PC-3 (cell line): ENCODE measurements around the gene CADM4. TPM values are rescaled to one million over a fixed set of nuclear protein-coding genes. Genes with fewer than 3 reads are reported as not detected.
A peak's percentile ranks its signal among the peaks of the same experiment; 100 is the strongest.

ENCODE experiments used
- ATAC-seq: fragments of 200-7000 bp; cut with Tn5 transposase; 2 replicates; pipeline ENCODE4 v1.9.1; 2020; ENCODE audit warnings: mild to moderate bottlenecking, moderate library complexity
- BruUV-seq: library from RNA; stranded (reverse); fragments of 400-500 nt; replicated peaks from 2 replicates; lab custom pipeline; 2021; lab: Mats Ljungman, UMichigan
- CTCF ChIA-PET: fragments of 300-600 bp; sonication (Branson Sonifier 250); formaldehyde crosslinking; loops from one replicate; lab custom pipeline; 2022; ENCODE audit warnings: antibody characterized with exemption; lab: Charles Lee
- POLR2A ChIA-PET: fragments of 300-600 bp; sonication (Branson Sonifier 250); formaldehyde crosslinking; loops from one replicate; lab custom pipeline; 2022; ENCODE audit warnings: antibody characterized with exemption; ENCODE audit not compliant: unreplicated experiment; lab: Charles Lee
- DNase-seq: peaks from one replicate; pipeline ENCODE4 v3.0.0-alpha.2; 2015
- H2AFZ ChIP-seq: fragments of 300-600 bp; sonication (generic); 2 replicates; pipeline ENCODE4 v1.6.0; 2016; ENCODE audit warnings: antibody characterized with exemption, low read length
- H3F3A ChIP-seq: fragments of 300-600 bp; sonication (generic); one replicate; pipeline ENCODE4 v1.6.0; 2017; ENCODE audit warnings: antibody characterized with exemption, low read length, control low read depth, mild to moderate bottlenecking; ENCODE audit not compliant: unreplicated experiment
- H3K27ac ChIP-seq: fragments of 300-600 bp; sonication (generic); 2 replicates; pipeline ENCODE4 v1.5.1; 2016; ENCODE audit warnings: mild to moderate bottlenecking, low read length
- H3K27me3 ChIP-seq: fragments of 300-600 bp; sonication (generic); 2 replicates; pipeline ENCODE4 v1.6.1; 2016; ENCODE audit warnings: low read length, mixed read lengths
- H3K36me3 ChIP-seq: fragments of 300-600 bp; sonication (generic); 2 replicates; pipeline ENCODE4 v1.6.1; 2016; ENCODE audit warnings: low read depth, mixed run types, low read length, mixed read lengths
- H3K4me1 ChIP-seq: fragments of 300-600 bp; sonication (generic); 2 replicates; pipeline ENCODE4 v1.5.1; 2016; ENCODE audit warnings: low read length; ENCODE audit not compliant: insufficient read depth
- H3K4me2 ChIP-seq: fragments of 300-600 bp; sonication (generic); 2 replicates; pipeline ENCODE4 v1.6.0; 2016; ENCODE audit warnings: low read length
- H3K4me3 ChIP-seq: fragments of 300-600 bp; sonication (generic); 2 replicates; pipeline ENCODE4 v1.5.1; 2016; ENCODE audit warnings: mild to moderate bottlenecking, low read length, mixed read lengths
- H3K79me2 ChIP-seq: fragments of 300-600 bp; sonication (generic); 2 replicates; pipeline ENCODE4 v1.6.1; 2017; ENCODE audit warnings: low read length, mixed read lengths
- H3K9ac ChIP-seq: fragments of 300-600 bp; sonication (generic); 2 replicates; pipeline ENCODE4 v1.6.0; 2016; ENCODE audit warnings: mild to moderate bottlenecking, low read length
- H3K9me2 ChIP-seq: fragments of 300-600 bp; sonication (generic); replicated peaks from 2 replicates; pipeline ENCODE4 v1.6.1; 2016; ENCODE audit warnings: mixed run types, low read length, mixed read lengths
- H3K9me3 ChIP-seq: fragments of 300-600 bp; sonication (generic); 2 replicates; pipeline ENCODE4 v1.6.1; 2016; ENCODE audit warnings: low read length, mixed read lengths
- H4K20me1 ChIP-seq: fragments of 300-600 bp; sonication (generic); 2 replicates; pipeline ENCODE4 v1.6.1; 2016; ENCODE audit warnings: low read length, mixed read lengths
- EZH2 ChIP-seq: fragments of 300-600 bp; sonication (generic); IDR thresholded peaks from one replicate; pipeline ENCODE4 v1.6.1; 2017; ENCODE audit warnings: antibody characterized with exemption, mild to moderate bottlenecking, low read length; ENCODE audit not compliant: unreplicated experiment
- EZH2phosphoT487 ChIP-seq: fragments of 300-600 bp; sonication (generic); IDR thresholded peaks from 2 replicates; pipeline ENCODE4 v1.6.1; 2018; ENCODE audit warnings: mild to moderate bottlenecking, antibody characterized with exemption, low read length, borderline replicate concordance
- intact Hi-C: fragments of 100-400 bp; cut with micrococcal nuclease; formaldehyde crosslinking; loops from 2 replicates; pipeline ENCODE4 v1.9.0; 2023
- total RNA-seq: library from RNA; depleted of rRNA; stranded (reverse); fragments of >200 nt; gene quantifications from 2 replicates; pipeline ENCODE4 v1.2.3, GENCODE V29; 2014
- TF ChIP-seq, protein P1 (sequence below): fragments of 300-600 bp; sonication (generic); conservative IDR thresholded peaks from 2 replicates; pipeline ENCODE4 v1.5.1; 2017; ENCODE audit warnings: antibody characterized with exemption, low read depth, mild to moderate bottlenecking, low read length

The CADM4 gene
- total RNA-seq, 1 experiment from 2014 or later, result 13.7 TPM

- Histone ChIP-seq H3K9ac (peak within 1 kb of the TSS; percentile 80), H3K9me3 (no peaks in the 10 kb centered on the region), H3K4me2 (peak within 1 kb of the TSS; percentile 93), H2AFZ (peak within 1 kb of the TSS; percentile 95), H3K27ac (peak within 1 kb of the TSS; percentile 33; the same call in 1 of the 2 replicates), H3F3A (no peaks in the 10 kb centered on the region), H4K20me1 (no peaks in the 10 kb centered on the region), H3K4me1 (peaks cover 13% of the 10 kb centered on the region), H3K36me3 (no peaks in the 10 kb centered on the region), H3K79me2 (peaks cover 18% of the 10 kb centered on the region), H3K9me2 (no peaks in the 10 kb centered on the region), H3K27me3 (no peaks in the 10 kb centered on the region), H3K4me3 (peak within 1 kb of the TSS; percentile 78)
- ChIA-PET CTCF (no interaction called here), POLR2A (no interaction called here)
- TF ChIP-seq EZH2 (no peak), EZH2phosphoT487 (no peak)
- TF ChIP-seq, protein P1, sequence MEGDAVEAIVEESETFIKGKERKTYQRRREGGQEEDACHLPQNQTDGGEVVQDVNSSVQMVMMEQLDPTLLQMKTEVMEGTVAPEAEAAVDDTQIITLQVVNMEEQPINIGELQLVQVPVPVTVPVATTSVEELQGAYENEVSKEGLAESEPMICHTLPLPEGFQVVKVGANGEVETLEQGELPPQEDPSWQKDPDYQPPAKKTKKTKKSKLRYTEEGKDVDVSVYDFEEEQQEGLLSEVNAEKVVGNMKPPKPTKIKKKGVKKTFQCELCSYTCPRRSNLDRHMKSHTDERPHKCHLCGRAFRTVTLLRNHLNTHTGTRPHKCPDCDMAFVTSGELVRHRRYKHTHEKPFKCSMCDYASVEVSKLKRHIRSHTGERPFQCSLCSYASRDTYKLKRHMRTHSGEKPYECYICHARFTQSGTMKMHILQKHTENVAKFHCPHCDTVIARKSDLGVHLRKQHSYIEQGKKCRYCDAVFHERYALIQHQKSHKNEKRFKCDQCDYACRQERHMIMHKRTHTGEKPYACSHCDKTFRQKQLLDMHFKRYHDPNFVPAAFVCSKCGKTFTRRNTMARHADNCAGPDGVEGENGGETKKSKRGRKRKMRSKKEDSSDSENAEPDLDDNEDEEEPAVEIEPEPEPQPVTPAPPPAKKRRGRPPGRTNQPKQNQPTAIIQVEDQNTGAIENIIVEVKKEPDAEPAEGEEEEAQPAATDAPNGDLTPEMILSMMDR, result no peak
- intact Hi-C loops, result no loop called here
- no TSS peak for BruUV-seq
- DNase-seq (peak; percentile 74), ATAC-seq (peak; percentile 97)
These were observed 20.2 kb downstream of the CADM4 start, which contains the start of gene ZNF428 for GRCh38 chr19:43619262-43620060. TSS of gene ZNF428 (minus strand) at chr19:43619629. CDS start at chr19:43614304, 5,325 bp downstream.

DNA sequence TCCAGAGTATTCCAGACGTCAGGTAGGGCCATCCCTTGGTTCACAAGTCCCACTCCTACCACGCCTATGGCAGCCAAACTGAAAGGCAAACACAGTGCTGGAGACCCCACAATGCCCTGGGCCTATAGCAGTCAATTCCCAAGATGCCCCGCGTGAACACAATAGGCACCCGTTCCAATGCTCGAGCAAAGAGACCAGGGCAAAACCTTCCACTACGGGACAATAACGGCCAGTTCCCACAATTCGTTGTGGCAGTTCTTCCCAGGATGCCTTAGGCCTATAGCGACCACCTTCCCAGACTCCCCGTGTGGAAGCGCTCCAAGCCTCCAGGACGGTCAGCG is 20.8 kb downstream of the CADM4 start:
- CTCF ChIA-PET, result interaction anchor here (0.7 kb wide), 1 partner anchor 191 kb away, joined by 11 read pairs; no protein-coding TSS in a partner anchor
- Histone ChIP-seq H3K27me3 (no peaks in the 10 kb centered on the region), H3K4me1 (peaks cover 13% of the 10 kb centered on the region), H3K79me2 (peaks cover 18% of the 10 kb centered on the region), H3K27ac (peak overlapping the region; percentile 33; the same call in 1 of the 2 replicates), H3F3A (no peaks in the 10 kb centered on the region), H2AFZ (peak overlapping the region; percentile 95), H3K36me3 (no peaks in the 10 kb centered on the region), H3K9ac (peak overlapping the region; percentile 80), H3K9me3 (no peaks in the 10 kb centered on the region), H3K4me3 (peak overlapping the region; percentile 78), H3K4me2 (peak overlapping the region; percentile 93), H4K20me1 (no peaks in the 10 kb centered on the region), H3K9me2 (no peaks in the 10 kb centered on the region)
- TF ChIP-seq EZH2phosphoT487, result no peak
- no peak for TF ChIP-seq EZH2
- TF ChIP-seq, protein P1, result no peak
- intact Hi-C loops, result no loop called here
- POLR2A ChIA-PET, result no interaction called here
- TSS peak; percentile 77 for BruUV-seq
- DNase-seq (peak; percentile 12), ATAC-seq (peak; percentile 10)

DNA sequence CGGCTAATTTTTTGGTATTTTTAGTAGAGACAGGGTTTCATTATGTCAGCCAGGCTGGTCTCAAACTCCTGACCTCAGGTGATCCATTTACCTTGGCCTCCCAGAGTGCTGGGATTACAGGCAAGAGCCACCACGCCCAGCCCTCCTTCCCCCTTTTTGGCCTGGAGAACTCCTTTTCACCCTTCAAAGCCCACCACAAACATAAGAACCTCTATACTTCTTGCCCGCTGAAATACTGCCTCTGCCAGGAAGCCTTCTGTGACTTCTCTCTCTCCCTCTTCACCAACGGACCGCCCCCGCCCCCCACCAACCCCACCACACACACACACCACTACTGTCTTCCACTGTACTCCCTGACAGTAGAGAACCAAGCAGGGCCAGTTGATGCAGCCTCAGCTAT is 22.7 kb downstream of the CADM4 start:
- H4K20me1 ChIP-seq, result no peaks in the 10 kb centered on the region
- no peak overlapping the region for H2AFZ ChIP-seq
- no peaks in the 10 kb centered on the region for H3K27me3 ChIP-seq
- H3K27ac ChIP-seq, result no peak overlapping the region
- ATAC-seq (no peak), DNase-seq (no peak)
- no peaks in the 10 kb centered on the region for H3K9me2 ChIP-seq
- H3K9me3 ChIP-seq, result no peaks in the 10 kb centered on the region
- peaks cover 13% of the 10 kb centered on the region for H3K4me1 ChIP-seq
- no peak overlapping the region for H3K4me2 ChIP-seq
- peaks cover 18% of the 10 kb centered on the region for H3K79me2 ChIP-seq
- H3K9ac ChIP-seq, result no peak overlapping the region
- intact Hi-C loops, result no loop called here
- BruUV-seq, result no TSS peak
- no peak for TF ChIP-seq EZH2
- TF ChIP-seq, protein P1, result no peak
- TF ChIP-seq EZH2phosphoT487, result no peak
- POLR2A ChIA-PET, result no interaction called here
- H3K4me3 ChIP-seq, result no peak overlapping the region
- H3K36me3 ChIP-seq, result no peaks in the 10 kb centered on the region; the same call in 1 of the 2 replicates
- H3F3A ChIP-seq, result no peaks in the 10 kb centered on the region
- CTCF ChIA-PET, result no interaction called here
